ENCODE data around the gene CPNE8.

DNA sequence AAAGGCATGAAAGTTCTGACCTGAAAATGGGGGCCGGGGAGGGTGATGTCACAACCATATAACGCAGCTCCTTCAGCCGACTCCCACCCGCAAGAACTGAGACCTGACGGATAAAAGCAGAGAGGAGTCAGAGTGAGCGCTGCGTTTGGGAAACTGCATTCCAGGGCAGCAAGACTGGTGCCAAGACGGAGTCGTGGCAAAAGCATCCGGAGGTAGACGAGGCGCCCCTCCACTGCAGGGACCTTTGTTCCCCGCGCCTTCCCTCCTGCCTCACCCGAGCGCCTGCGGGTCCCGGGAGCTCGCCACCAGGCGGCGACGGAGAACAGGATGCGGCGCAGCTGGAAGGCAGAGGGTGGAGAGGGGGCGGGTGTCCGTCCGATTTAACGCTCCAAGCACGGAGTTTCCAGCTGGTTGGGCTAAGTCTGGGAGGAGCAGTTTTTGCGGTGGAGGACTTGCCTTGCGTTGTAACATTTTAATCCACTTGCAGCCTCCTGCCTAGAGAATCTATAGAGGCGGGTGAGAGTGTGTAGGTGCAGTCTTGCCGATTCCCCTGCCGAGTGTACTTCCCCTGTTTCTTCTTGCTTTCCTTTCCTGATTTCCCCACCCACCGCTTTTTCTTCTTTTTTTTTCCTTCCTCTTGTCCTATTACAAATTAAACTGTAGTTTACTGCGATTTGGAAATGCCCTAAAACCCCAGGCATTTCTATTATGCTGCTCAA, 1.2 kb upstream of the CPNE8 start:
- TF ChIP-seq, protein P1, sequence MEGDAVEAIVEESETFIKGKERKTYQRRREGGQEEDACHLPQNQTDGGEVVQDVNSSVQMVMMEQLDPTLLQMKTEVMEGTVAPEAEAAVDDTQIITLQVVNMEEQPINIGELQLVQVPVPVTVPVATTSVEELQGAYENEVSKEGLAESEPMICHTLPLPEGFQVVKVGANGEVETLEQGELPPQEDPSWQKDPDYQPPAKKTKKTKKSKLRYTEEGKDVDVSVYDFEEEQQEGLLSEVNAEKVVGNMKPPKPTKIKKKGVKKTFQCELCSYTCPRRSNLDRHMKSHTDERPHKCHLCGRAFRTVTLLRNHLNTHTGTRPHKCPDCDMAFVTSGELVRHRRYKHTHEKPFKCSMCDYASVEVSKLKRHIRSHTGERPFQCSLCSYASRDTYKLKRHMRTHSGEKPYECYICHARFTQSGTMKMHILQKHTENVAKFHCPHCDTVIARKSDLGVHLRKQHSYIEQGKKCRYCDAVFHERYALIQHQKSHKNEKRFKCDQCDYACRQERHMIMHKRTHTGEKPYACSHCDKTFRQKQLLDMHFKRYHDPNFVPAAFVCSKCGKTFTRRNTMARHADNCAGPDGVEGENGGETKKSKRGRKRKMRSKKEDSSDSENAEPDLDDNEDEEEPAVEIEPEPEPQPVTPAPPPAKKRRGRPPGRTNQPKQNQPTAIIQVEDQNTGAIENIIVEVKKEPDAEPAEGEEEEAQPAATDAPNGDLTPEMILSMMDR (IDR thresholded peaks at IDR 0.05), result peak; percentile 58 to 92 (median 78)
- peak in 2 of 4 donors; percentile 26 to 42 for TF ChIP-seq POLR2A (IDR thresholded peaks at IDR 0.05)
